ENCODE measurements around the gene FHL5. TPM values are rescaled to one million over a fixed set of nuclear protein-coding genes. Genes with fewer than 3 reads are reported as not detected.
A peak's percentile ranks its signal among the peaks of the same experiment; 100 is the strongest.
"Not testable (repeated sequence)": the region's sequence is repeated elsewhere in the genome, so short reads cannot be mapped to it uniquely, and the experiment has no call there.

Gene FHL5
- total RNA-seq = 16.6 TPM
- long read RNA-seq, partial matches to known transcripts = 21 of 24 reads
- long read RNA-seq, other reads (novel, unspliced or antisense) = 3 of 24 reads

GRCh38 chr6:96562886-96563285 is at the start of gene FHL5:
Gene FHL5 (plus strand): TSS chr6:96563128. CDS start chr6:96603614, 40,486 bp downstream.
- no peak for DNase-seq (ENCODE audit: low spot score)

GRCh38 chr6:96520171-96521115 is 42.5 kb upstream of the FHL5 start:
- no peak for DNase-seq (ENCODE audit: low spot score)

- DNase-seq (ENCODE audit: low spot score) = no peak
These were observed 41.7 kb upstream of the FHL5 start for GRCh38 chr6:96521306-96521643.

- peak; percentile 97 for DNase-seq (ENCODE audit: low spot score)
These were observed 41.1 kb upstream of the FHL5 start, which contains the start of gene UFL1 for GRCh38 chr6:96521644-96522464. Gene UFL1 (plus strand): TSS chr6:96521806. CDS start chr6:96521874, 68 bp downstream.

GRCh38 chr6:96522465-96523009 is 40.4 kb upstream of the FHL5 start:
- no peak for DNase-seq (ENCODE audit: low spot score)

GRCh38 chr6:96528193-96528592 is 34.7 kb upstream of the FHL5 start:
- no peak for DNase-seq (ENCODE audit: low spot score)

GRCh38 chr6:96532399-96532798 is 30.5 kb upstream of the FHL5 start:
- no peak for DNase-seq (ENCODE audit: low spot score)

GRCh38 chr6:96537726-96538125 is 25.2 kb upstream of the FHL5 start:
- no peak for DNase-seq (ENCODE audit: low spot score)

GRCh38 chr6:96542702-96543101 is 20.2 kb upstream of the FHL5 start:
- DNase-seq (ENCODE audit: low spot score) = no peak

- DNase-seq (ENCODE audit: low spot score) = no peak
These were observed 17.0 kb upstream of the FHL5 start for GRCh38 chr6:96545882-96546281.

GRCh38 chr6:96547654-96548053 is 15.3 kb upstream of the FHL5 start:
- no peak for DNase-seq (ENCODE audit: low spot score)

GRCh38 chr6:96554558-96554957 is 8.4 kb upstream of the FHL5 start:
- DNase-seq (ENCODE audit: low spot score) = no peak

- DNase-seq (ENCODE audit: low spot score) = not testable (repeated sequence)
These were observed 3.2 kb upstream of the FHL5 start for GRCh38 chr6:96559740-96560139.

GRCh38 chr6:96563853-96564252 is 925 bp downstream of the FHL5 start:
- no peak for DNase-seq (ENCODE audit: low spot score)

GRCh38 chr6:96570053-96570452 is 7.1 kb downstream of the FHL5 start:
- no peak for DNase-seq (ENCODE audit: low spot score)

GRCh38 chr6:96571551-96571950 is 8.6 kb downstream of the FHL5 start:
- DNase-seq (ENCODE audit: low spot score) = no peak

- DNase-seq (ENCODE audit: low spot score) = no peak
These were observed 12.4 kb downstream of the FHL5 start for GRCh38 chr6:96575359-96575758.

- no peak for DNase-seq (ENCODE audit: low spot score)
These were observed 13.3 kb downstream of the FHL5 start for GRCh38 chr6:96576221-96576620.

GRCh38 chr6:96582021-96582420 is 19.1 kb downstream of the FHL5 start:
- DNase-seq (ENCODE audit: low spot score) = no peak

GRCh38 chr6:96582436-96582835 is 19.5 kb downstream of the FHL5 start:
- DNase-seq (ENCODE audit: low spot score) = no peak

GRCh38 chr6:96604420-96604819 is 41.5 kb downstream of the FHL5 start:
- DNase-seq (ENCODE audit: low spot score) = no peak

- no peak for DNase-seq (ENCODE audit: low spot score)
These were observed 45.1 kb downstream of the FHL5 start for GRCh38 chr6:96608074-96608473.

Measured in mesenteric fat pad (tissue), 1 donor.